HPDE6-E6E7 (cell line): ENCODE data around the gene ANTXR1.

Experiments used
- DNase-seq: peaks from one replicate; pipeline ENCODE4 v3.0.0; 2011; ENCODE audit warnings: missing footprints; ENCODE audit errors: extremely low spot score

Gene ANTXR1

GRCh38 chr2:69033461-69034095 is 20.6 kb downstream of the ANTXR1 start:
- no peak for DNase-seq

- no peak for DNase-seq
Observed at GRCh38 chr2:69034122-69034521, 21.1 kb downstream of the ANTXR1 start.

- no peak for DNase-seq
Observed at GRCh38 chr2:69034845-69035244, 21.9 kb downstream of the ANTXR1 start.

DNA sequence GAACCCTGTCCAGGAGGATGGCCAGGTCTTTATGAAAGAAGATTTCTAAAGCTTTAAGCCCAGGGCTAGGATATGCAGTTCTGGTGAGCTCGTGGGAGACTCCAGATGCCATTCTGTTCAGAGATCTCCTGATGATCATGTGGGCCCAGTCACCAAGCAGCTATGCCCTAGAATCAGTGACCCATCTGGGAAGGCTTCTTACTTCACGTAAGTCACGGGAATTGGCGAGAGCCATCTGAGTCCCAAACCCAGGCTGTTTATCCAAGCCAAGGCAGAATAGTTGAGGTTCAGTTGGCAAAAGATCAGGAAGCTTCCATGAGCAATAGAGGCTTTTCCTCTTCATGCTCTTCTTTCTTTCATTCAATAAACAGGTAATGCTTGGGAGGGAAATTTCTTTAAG is 23.9 kb downstream of the ANTXR1 start:
- DNase-seq: no peak

DNA sequence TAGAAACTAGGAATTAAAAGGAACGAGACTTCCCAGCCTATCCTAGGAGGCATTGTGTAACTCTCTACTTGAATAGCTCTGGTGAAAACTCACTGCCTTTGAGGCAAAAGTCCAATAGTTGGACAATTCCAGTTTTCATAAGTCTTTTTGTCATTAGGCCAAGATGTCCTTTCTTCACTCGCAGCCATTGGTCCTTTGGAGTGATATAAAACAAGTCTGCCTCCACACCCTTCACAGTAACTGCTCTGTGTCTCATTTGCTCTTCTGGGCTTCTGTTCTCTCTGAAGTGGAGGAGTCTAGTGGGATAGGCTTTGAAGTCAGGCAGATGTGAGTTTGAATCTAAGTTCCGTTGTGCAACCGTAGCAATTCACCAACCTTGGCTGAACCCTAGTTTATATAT is 28.2 kb downstream of the ANTXR1 start:
- DNase-seq: no peak

- no peak for DNase-seq
Observed at GRCh38 chr2:69043736-69044400, 30.9 kb downstream of the ANTXR1 start.

- DNase-seq: no peak
Observed at GRCh38 chr2:69046221-69046662, 33.3 kb downstream of the ANTXR1 start.

DNA sequence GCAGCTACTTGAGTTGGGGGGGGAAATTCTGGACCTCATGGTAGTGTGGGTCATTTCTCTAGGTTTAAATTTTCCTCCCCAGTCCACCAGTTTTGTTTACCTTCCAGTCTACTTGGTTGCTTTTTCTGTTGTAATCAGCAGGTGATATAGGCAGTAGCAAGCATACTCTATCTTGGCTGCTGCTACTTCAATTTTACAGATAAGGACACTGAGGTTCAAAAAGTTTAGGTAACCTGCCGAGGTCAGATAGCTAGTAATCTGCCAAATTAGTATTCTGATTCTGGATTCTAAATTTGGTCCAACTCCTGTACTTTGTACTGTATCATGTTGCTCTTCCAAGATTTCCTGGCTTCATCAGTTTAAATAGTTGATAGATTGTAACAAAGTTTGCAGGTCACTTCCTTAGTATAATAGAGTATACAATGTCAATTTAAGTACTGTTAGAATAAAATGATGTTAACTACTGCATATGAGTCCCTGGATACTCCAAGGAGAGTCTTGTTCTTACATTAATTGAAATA is 34.7 kb downstream of the ANTXR1 start:
- no peak for DNase-seq

GRCh38 chr2:69050802-69051201 is 37.8 kb downstream of the ANTXR1 start:
- DNase-seq: no peak

- no peak for DNase-seq
Observed at GRCh38 chr2:69053416-69053965, 40.5 kb downstream of the ANTXR1 start.

- no peak for DNase-seq
Observed at GRCh38 chr2:69054431-69054830, 41.5 kb downstream of the ANTXR1 start.

GRCh38 chr2:69055688-69056470 is 42.9 kb downstream of the ANTXR1 start:
- no peak for DNase-seq

GRCh38 chr2:69057660-69058059 is 44.7 kb downstream of the ANTXR1 start:
- DNase-seq: no peak

DNA sequence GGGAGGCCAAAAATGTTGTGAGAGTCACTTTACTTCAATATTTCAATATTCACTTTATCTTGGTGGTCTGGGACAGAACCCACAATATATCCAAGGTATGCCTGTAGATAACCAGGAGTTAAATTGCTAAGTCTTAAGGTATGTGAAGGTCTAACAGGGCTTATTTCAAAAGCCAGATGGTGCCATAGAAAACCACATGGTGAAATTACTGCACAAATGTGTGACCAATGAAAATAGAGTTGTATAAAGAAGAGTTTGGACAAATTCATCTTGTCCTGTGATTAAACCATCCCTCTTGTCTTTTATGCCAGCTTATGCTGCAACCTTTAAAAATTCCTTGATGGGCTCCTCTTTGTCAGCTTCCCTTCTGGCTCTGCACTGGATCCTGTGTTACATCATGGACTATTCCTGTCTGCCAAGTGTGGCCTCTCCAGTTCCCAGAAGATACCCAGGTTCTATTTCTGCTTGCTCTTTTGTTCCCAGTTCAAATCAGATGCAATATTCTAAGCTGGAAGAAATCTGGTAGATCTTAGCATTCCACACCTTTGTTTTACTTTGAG is 46.8 kb downstream of the ANTXR1 start:
- no peak for DNase-seq

GRCh38 chr2:69060938-69061501 is 48.0 kb downstream of the ANTXR1 start:
- no peak for DNase-seq

- DNase-seq: no peak
Observed at GRCh38 chr2:69061525-69061924, 48.5 kb downstream of the ANTXR1 start.

DNA sequence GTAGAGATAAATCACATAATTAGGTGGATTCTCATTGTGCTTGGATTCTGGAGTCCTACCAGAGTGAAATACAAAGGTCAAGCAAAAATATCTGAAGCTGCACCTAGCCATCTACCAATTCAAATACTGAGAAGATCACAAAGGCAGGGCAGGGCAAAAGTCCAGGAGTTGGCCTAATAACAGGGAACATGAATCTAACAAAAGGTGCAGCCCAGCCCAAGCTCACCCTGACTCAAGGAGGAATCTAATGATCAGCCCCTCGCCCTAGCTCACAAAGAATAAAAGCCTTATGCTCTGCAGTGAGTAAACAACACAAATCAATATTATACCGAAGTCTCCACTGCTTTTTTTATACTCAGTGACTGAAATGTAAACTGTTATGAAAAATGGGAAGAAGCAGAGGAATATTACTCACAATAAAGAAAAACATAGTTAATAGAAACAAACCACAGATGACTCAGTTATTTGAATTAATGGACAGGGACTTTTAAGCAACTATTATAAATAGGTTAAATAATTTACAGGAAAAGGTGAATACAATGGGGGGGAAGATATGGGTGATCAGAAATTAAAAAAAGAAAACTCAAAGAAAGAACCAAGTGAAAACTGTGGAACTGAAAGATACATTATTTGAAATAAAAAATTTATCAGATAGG is 49.5 kb downstream of the ANTXR1 start:
- no peak for DNase-seq

DNA sequence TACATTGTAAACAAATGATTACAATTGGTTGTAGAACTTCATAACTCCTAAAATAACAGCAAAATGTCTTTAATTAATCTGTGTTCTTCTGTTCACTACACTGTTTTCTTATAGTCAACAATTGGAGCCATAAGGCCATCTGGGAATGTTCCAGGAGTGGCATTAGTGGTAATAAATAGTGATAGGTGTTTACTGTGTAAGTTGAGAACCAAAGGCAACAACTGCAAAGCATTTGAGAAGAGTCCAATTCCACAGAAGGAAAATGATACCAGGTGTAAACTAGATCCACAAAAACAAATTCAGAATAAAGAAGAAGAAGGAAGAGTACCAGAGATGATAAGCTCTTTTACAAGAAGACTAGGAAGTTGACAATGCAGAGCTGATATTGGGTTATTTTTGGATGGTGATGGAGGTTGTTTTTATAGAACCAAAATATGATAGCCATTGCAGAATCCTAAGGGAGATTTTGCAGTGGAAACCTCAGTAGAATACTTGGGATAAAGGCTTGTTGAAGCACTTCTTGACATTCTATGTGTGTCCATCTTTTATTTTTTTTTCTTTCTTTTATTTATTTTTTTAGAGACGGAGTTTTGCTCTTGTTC is 52.9 kb downstream of the ANTXR1 start:
- DNase-seq: no peak

DNA sequence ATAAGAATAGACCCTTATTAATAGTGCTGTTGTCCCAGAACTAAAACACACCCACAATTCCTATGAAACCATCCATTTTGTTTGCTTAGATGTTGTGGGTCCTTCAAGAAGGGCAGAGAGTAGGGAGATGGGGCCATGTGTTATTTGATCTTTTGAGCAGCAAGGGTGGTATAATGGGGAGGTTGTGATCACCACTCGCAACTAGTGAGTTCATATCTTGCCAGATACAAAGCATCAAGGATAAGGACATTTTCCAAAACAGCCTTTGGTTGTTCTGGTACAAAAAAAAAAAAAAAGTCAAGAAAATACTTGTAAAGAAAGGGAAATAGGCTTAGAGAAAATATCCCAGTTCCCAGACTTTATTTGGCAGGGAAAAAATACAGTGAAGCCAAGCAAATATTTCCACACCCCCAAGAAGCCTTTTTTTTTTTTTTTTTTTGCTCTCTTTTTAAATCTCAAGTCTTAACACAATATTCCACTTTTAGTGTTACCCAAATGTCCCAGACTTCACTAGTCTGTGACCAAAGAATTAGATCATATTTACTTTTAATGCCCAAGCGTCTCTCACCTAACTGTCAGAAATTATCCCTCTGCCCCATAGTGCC is 54.1 kb downstream of the ANTXR1 start:
- no peak for DNase-seq

DNA sequence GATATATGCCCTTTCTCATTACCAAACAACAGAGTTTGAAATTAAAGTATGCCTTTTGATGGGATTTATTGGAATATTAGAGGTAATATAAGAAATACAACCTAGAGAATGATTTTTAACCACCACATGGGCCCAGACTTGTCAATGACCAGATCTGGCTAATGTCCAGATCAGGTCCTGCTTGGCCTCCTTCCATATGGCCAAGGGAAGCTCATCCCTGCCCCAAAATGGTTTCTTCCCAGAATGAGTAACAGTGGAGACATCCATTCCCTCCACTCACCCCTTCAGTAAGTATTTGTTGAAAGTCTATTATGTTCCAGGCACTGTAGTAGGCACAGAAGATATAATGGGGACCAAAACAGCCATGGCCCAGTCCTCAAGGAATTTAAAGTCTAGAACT is 54.9 kb downstream of the ANTXR1 start:
- DNase-seq: no peak
